H1 (cell line): ENCODE results near the gene PPRC1. TPM values are rescaled to one million over a fixed set of nuclear protein-coding genes. Genes with fewer than 3 reads are reported as not detected.

Experiments
- BACH1 ChIP-seq: IDR thresholded peaks from 2 replicates; pipeline ENCODE4 v1.6.1; 2012; ENCODE audit warnings: low read length, improper control_type of control experiment
- CTBP2 ChIP-seq: IDR thresholded peaks from 2 replicates; pipeline ENCODE4 v1.7.0; 2011; ENCODE audit warnings: borderline replicate concordance, mild to moderate bottlenecking, moderate library complexity, mixed read lengths, low read length; ENCODE audit not compliant: insufficient read depth, insufficient read length
- HDAC2 ChIP-seq, 2 experiments: fragments of 300-600 bp in 1 of 2; sonication (generic) in 1 of 2; IDR thresholded peaks; 2 replicates each; pipeline ENCODE4 v1.6.1; 2011 to 2012; ENCODE audit warnings: low read depth in 2 of 2, low read length in 2 of 2, mild to moderate bottlenecking in 2 of 2, moderate library complexity in 2 of 2, borderline replicate concordance in 1 of 2, inconsistent platforms in 1 of 2
- KDM1A ChIP-seq: fragments of 200-600, 300-600 bp; sonication (generic); IDR thresholded peaks from 2 replicates; pipeline ENCODE4 v1.7.1; 2016; ENCODE audit warnings: mild to moderate bottlenecking, low read length, borderline replicate concordance
- NANOG ChIP-seq: IDR thresholded peaks from 2 replicates; pipeline ENCODE4 v1.6.1; 2011; ENCODE audit warnings: low read length, low read depth, mild to moderate bottlenecking, inconsistent platforms; ENCODE audit not compliant: insufficient read depth, poor library complexity, severe bottlenecking
- PHF8 ChIP-seq: fragments of 200-600 bp; sonication (generic); conservative IDR thresholded peaks from 2 replicates; pipeline ENCODE4 v1.7.1; 2012; ENCODE audit warnings: low read depth, mild to moderate bottlenecking, inconsistent platforms, low read length, moderate library complexity
- POLR2AphosphoS5 ChIP-seq: IDR thresholded peaks from 2 replicates; pipeline ENCODE4 v1.6.1; 2011; ENCODE audit warnings: low read depth, low read length
- RAD21 ChIP-seq, 2 experiments: IDR thresholded peaks in 1 of 2; conservative IDR thresholded peaks in 1 of 2; 2 replicates each; pipeline ENCODE4 v1.6.1; 2011; ENCODE audit warnings: low read depth in 2 of 2, low read length in 2 of 2, improper control_type of control experiment in 1 of 2, inconsistent platforms in 1 of 2, mild to moderate bottlenecking in 1 of 2, moderate library complexity in 1 of 2
- SAP30 ChIP-seq: fragments of 300-600 bp; sonication (generic); IDR thresholded peaks from 2 replicates; pipeline ENCODE4 v1.7.1; 2012; ENCODE audit warnings: low read length, moderate library complexity, mild to moderate bottlenecking, inconsistent platforms; ENCODE audit not compliant: insufficient read depth, insufficient replicate concordance
- SIN3A ChIP-seq, 2 experiments: IDR thresholded peaks in 1 of 2; conservative IDR thresholded peaks in 1 of 2; 2 replicates each; pipeline ENCODE4 v1.6.1; 2011 to 2012; ENCODE audit warnings: low read length in 2 of 2, improper control_type of control experiment in 1 of 2, low read depth in 1 of 2, mild to moderate bottlenecking in 1 of 2
- SP4 ChIP-seq: IDR thresholded peaks from 2 replicates; pipeline ENCODE4 v1.6.1; 2012; ENCODE audit warnings: low read length, inconsistent platforms
- TAF1 ChIP-seq: IDR thresholded peaks from 2 replicates; pipeline ENCODE4 v1.6.1; 2011; ENCODE audit warnings: mild to moderate bottlenecking, low read depth, low read length
- TCF12 ChIP-seq: IDR thresholded peaks from 2 replicates; pipeline ENCODE4 v1.6.1; 2011; ENCODE audit warnings: low read depth, mild to moderate bottlenecking, low read length
- TEAD4 ChIP-seq: IDR thresholded peaks from 2 replicates; pipeline ENCODE4 v1.6.1; 2012; ENCODE audit warnings: low read depth, low read length, inconsistent platforms, mixed read lengths
- polyA plus RNA-seq, 7 experiments: library from polyadenylated mRNA; depleted of rRNA in 3 of 7; stranded (reverse) in 5 of 7; unstranded in 2 of 7; fragments of >200 nt in 5 of 7; fragments of 200-250 nt in 2 of 7; gene quantifications; 1 replicate in 5 of 7; 2 replicates in 1 of 7; 4 replicates in 1 of 7; pipeline versions ENCODE4 v1.2.1 to v1.2.3, GENCODE V29; 2011 to 2013; ENCODE audit warnings: missing spikeins in 2 of 7, mixed read lengths in 2 of 7
- total RNA-seq: library from RNA; stranded (reverse); fragmentation: NEBNext Ultra II Directional; extraction: Animal tissue kit (Norgen Biotek cat#: 25700); gene quantifications from 2 replicates; pipeline ENCODE4 v1.2.1, GENCODE V29; 2021
- TF ChIP-seq, protein P1 (sequence below): IDR thresholded peaks from 2 replicates; pipeline ENCODE4 v1.6.1; 2012; ENCODE audit warnings: low read length, inconsistent platforms

Gene PPRC1
- total and polyA plus RNA-seq, 2 of the 8 experiments (the other 6 are each of a cell fraction or from before 2014, with no cell fraction given) = 46.5 to 88.4 TPM

- TF ChIP-seq SIN3A (conservative IDR thresholded peaks at IDR 0.05 in 1 of 2, IDR thresholded peaks at IDR 0.05 in 1 of 2; ENCODE audit: low read depth in 1 of 2, low read length in 2 of 2) (peak; percentile 45 to 92; a peak in 2 of 4 replicates), KDM1A (peak; percentile 61; the same call in 1 of the 2 replicates), TEAD4 (0 out of 2 replicates have a peak, but pooled peaks have one; percentile 2), SAP30 (peak; percentile 1), SP4 (peak; percentile 60; the same call in 1 of the 2 replicates), BACH1 (peak; percentile 6; the same call in 1 of the 2 replicates), PHF8 (peak; percentile 98), POLR2AphosphoS5 (peak; percentile 86), TAF1 (peak; percentile 96), HDAC2 (IDR thresholded peaks at IDR 0.05; ENCODE audit: borderline replicate concordance in 1 of 2, low read depth in 2 of 2, low read length in 2 of 2) (0 out of 4 replicates have a peak, but pooled peaks of 1 of the 2 experiments have one; percentile 52), CTBP2 (peak; percentile 78), TCF12 (no peak), RAD21 (IDR thresholded peaks at IDR 0.05 in 1 of 2, conservative IDR thresholded peaks at IDR 0.05 in 1 of 2; ENCODE audit: low read depth in 2 of 2, low read length in 2 of 2) (peak; percentile 53 to 62), NANOG (peak; percentile 38)
- TF ChIP-seq, protein P1, sequence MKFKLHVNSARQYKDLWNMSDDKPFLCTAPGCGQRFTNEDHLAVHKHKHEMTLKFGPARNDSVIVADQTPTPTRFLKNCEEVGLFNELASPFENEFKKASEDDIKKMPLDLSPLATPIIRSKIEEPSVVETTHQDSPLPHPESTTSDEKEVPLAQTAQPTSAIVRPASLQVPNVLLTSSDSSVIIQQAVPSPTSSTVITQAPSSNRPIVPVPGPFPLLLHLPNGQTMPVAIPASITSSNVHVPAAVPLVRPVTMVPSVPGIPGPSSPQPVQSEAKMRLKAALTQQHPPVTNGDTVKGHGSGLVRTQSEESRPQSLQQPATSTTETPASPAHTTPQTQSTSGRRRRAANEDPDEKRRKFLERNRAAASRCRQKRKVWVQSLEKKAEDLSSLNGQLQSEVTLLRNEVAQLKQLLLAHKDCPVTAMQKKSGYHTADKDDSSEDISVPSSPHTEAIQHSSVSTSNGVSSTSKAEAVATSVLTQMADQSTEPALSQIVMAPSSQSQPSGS = no peak; the same call in 1 of the 2 replicates
- TF ChIP-seq, all 59 proteins: peak for 28
Measured at GRCh38 chr10:102132563-102133372, at the start of gene PPRC1 (continued).
